GM18502 (cell line): Measurements from ENCODE around the gene TOM1L2.

Experiments
- ATAC-seq: cut with Tn5 transposase; IDR thresholded peaks from one replicate; pipeline ENCODE4 v1.9.1; 2021; ENCODE audit warnings: mild to moderate bottlenecking; ENCODE audit not compliant: unreplicated experiment, poor library complexity

The TOM1L2 gene

GRCh38 chr17:17905036-17905320 is 67.2 kb downstream of the TOM1L2 start:
- ATAC-seq = no peak

- ATAC-seq = no peak
Observed at GRCh38 chr17:17904166-17905035, 67.8 kb downstream of the TOM1L2 start.

GRCh38 chr17:17902877-17903276 is 69.3 kb downstream of the TOM1L2 start:
- no peak for ATAC-seq

GRCh38 chr17:17902376-17902775 is 69.8 kb downstream of the TOM1L2 start:
- ATAC-seq = no peak

GRCh38 chr17:17900615-17901520 is 71.3 kb downstream of the TOM1L2 start:
- no peak for ATAC-seq

GRCh38 chr17:17899486-17899885 is 72.7 kb downstream of the TOM1L2 start:
- no peak for ATAC-seq

- no peak for ATAC-seq
Observed at GRCh38 chr17:17898673-17899072, 73.5 kb downstream of the TOM1L2 start.

GRCh38 chr17:17897442-17897841 is 74.8 kb downstream of the TOM1L2 start:
- no peak for ATAC-seq

- no peak for ATAC-seq
Observed at GRCh38 chr17:17896746-17897145, 75.5 kb downstream of the TOM1L2 start.

- no peak for ATAC-seq
Observed at GRCh38 chr17:17893801-17894644, 78.2 kb downstream of the TOM1L2 start.

- no peak for ATAC-seq
Observed at GRCh38 chr17:17892731-17893130, 79.5 kb downstream of the TOM1L2 start.

- ATAC-seq = no peak
Observed at GRCh38 chr17:17892009-17892408, 80.2 kb downstream of the TOM1L2 start.

GRCh38 chr17:17890773-17891759 is 81.1 kb downstream of the TOM1L2 start:
- no peak for ATAC-seq

GRCh38 chr17:17889922-17890321 is 82.3 kb downstream of the TOM1L2 start:
- ATAC-seq = no peak

- ATAC-seq = no peak
Observed at GRCh38 chr17:17888821-17889220, 83.4 kb downstream of the TOM1L2 start.

GRCh38 chr17:17888371-17888770 is 83.8 kb downstream of the TOM1L2 start:
- no peak for ATAC-seq

GRCh38 chr17:17887752-17888304 is 84.4 kb downstream of the TOM1L2 start:
- no peak for ATAC-seq

GRCh38 chr17:17886726-17887125 is 85.5 kb downstream of the TOM1L2 start:
- ATAC-seq = no peak

GRCh38 chr17:17886226-17886625 is 86.0 kb downstream of the TOM1L2 start:
- no peak for ATAC-seq
